ENCODE data around the gene HMGN5. TPM values are rescaled to one million over a fixed set of nuclear protein-coding genes. Genes with fewer than 3 reads are reported as not detected.

The HMGN5 gene
- total RNA-seq, 2 donors from 2014 or later = 1.2 to 2.8 TPM

DNA sequence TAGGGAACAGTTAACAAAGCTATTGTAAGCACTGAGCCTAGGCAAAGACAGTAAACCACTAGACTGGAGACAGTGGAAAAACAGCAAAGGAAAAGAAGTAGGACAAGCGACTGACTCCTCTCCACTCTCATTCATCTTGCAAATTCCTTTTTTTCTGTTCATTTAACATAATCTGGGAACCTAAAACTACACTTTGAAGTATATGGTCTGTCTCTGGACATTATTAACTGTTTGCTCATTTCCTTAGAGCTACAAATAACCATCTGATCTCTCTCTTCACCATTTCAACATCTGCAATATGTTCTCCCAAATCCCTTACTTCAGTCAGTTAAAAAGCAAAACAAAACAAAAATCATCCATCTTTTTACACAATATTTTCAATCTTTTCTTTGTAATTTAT lies 642 bp downstream of the HMGN5 start:
- Mint-ChIP-seq H3K9me3 (no peaks in the 10 kb centered on the region), H3K4me1 (peaks cover 9% of the 10 kb centered on the region), H3K27ac (peak overlapping the region; percentile 90), H3K4me3 (peak overlapping the region; percentile 94), H3K36me3 (ENCODE audit: low read depth) (peaks cover 10% of the 10 kb centered on the region), H3K27me3 (no peaks in the 10 kb centered on the region)
- ATAC-seq (replicated peaks) = no peak

DNA sequence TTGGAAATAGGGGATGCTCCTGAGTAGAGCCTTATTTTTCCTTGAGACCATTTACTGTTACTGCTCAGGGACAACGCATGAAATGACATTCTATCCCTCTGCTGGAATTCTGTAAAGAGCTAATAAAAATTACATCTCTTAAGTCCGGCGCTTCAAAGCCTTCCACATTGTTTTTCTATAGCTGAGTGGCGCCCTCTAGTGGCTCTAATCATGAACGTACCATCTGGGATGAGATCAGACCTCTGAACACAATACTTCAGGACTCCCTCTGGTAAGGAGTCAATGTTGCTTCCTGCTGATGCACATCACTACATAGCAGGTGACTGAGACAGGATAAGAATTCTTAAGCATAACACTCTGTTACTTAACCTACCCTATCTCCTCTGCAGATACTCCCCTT lies 6.0 kb downstream of the HMGN5 start:
- H3K27me3 Mint-ChIP-seq = no peaks in the 10 kb centered on the region
- peak; percentile 63 for ATAC-seq (replicated peaks)
- H3K4me1 Mint-ChIP-seq = no peaks in the 10 kb centered on the region
- no peaks in the 10 kb centered on the region for H3K9me3 Mint-ChIP-seq
- no peak overlapping the region for H3K27ac Mint-ChIP-seq
- H3K36me3 Mint-ChIP-seq (ENCODE audit: low read depth) = peaks cover 4% of the 10 kb centered on the region
- H3K4me3 Mint-ChIP-seq = no peak overlapping the region

DNA sequence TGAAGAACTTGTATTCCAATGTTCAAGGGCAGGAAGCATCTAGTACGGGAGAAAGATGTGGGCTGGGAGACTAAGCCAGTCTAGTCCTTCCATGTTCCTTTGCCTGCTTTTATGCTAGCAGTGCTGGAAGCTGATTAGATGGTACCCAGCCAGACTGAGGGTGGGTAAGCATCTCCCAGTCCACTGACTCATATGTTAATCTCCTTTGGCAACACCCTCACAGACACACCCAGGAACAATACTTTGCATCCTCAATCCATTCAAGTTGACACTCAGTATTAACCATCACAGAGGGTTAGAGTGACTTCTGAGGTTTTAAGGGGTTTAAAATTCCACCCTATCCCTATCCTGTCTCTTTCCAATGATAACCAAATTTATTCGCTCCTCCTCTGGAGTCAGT lies 6.5 kb downstream of the HMGN5 start:
- ATAC-seq (replicated peaks) = no peak

DNA sequence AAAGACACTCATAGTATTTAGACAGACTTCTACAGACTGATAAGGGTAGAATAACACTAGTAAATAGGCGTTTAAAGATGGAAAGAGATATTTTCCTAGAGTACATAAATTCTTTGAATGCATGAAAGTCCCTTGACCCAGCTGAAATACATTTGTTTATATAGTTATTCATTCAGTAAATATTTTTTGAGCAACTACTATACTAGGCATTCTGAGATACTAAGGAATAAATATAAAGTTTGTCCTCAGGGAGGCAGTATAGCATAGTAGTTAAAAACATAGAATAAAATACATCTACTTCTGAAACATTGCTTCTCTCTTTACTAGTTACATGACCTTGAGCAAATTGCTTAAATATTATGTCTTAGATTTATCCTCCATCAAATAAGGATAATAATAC lies 27.4 kb downstream of the HMGN5 start:
- no peak overlapping the region for H3K4me3 Mint-ChIP-seq
- no peak for ATAC-seq (replicated peaks)
- H3K4me1 Mint-ChIP-seq = no peaks in the 10 kb centered on the region
- H3K36me3 Mint-ChIP-seq (ENCODE audit: low read depth) = no peaks in the 10 kb centered on the region
- H3K9me3 Mint-ChIP-seq = no peaks in the 10 kb centered on the region
- no peak overlapping the region for H3K27ac Mint-ChIP-seq
- H3K27me3 Mint-ChIP-seq = no peaks in the 10 kb centered on the region

More for the DNA sequence above, 6.5 kb downstream of the HMGN5 start:
- Mint-ChIP-seq H3K27ac (no peak overlapping the region), H3K9me3 (no peaks in the 10 kb centered on the region), H3K27me3 (no peaks in the 10 kb centered on the region), H3K4me1 (no peaks in the 10 kb centered on the region), H3K36me3 (ENCODE audit: low read depth) (peaks cover 4% of the 10 kb centered on the region), H3K4me3 (no peak overlapping the region)

DNA sequence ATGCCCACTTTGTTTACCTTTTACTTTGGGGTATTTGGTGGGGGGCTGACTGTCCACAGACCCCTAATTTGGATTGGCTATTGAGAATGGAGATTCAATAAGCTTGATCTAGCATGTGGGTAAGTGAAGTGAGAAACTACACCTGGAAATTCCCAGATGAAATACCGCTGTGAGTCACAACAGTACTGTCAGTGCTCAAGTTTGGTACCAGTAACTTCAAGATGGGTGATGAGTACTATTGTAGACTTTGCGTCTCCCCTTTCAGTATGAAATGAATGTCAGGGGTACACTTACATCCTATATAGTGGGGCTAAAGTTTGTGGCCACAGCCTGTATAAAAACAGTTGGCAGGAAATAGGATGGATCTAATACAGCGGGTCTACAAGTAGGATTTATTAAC lies 33.3 kb downstream of the HMGN5 start:
- no peaks in the 10 kb centered on the region for H3K36me3 Mint-ChIP-seq (ENCODE audit: low read depth)
- H3K27ac Mint-ChIP-seq = no peak overlapping the region
- ATAC-seq (replicated peaks) = no peak
- no peak overlapping the region for H3K4me3 Mint-ChIP-seq
- H3K9me3 Mint-ChIP-seq = no peaks in the 10 kb centered on the region
- no peaks in the 10 kb centered on the region for H3K4me1 Mint-ChIP-seq
- H3K27me3 Mint-ChIP-seq = no peaks in the 10 kb centered on the region

DNA sequence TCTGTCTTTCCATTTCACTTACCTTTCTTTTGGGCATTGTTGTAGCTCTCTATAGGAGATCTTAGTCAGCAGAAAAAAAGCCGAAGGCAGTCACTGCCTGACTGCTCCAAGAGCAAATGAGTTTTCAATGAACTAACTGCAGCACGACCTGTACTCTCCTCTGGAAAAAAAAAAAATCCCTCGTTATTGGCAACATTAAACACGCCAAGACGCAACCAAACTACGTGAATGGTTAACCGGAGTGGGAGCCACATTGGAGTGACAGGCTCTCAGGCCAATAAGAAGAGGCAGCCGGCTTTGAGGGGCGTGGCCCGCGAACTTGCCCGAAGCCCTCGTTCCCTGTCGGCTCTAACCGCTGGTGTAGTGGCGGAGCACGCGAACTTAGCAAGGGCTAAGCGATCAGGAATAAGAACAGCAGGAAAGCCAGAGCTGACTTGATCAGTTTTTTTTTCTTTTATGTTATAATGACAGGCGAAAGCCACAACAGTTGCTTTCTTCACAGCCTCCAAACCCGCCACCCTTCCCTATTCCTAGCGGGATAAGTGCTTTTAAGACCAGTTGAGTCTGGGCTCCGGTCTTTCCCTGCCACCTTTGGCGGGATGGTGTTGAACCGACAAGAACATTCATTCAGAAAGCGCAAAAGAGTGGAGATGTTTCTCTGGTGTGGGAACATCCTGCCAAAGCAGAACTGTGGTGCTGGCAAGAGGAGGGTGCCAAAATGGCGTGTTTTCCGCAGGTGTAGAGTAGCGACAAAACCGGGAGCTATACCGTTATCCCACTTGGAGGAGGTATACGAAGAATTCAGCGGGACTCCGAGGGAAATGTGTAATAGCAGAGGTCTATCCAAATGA lies 80.0 kb downstream of the HMGN5 start:
- H3K36me3 Mint-ChIP-seq (ENCODE audit: low read depth) = no peaks in the 10 kb centered on the region
- ATAC-seq (replicated peaks) = peak; percentile 97
- H3K4me3 Mint-ChIP-seq = peak overlapping the region; percentile 96
- no peaks in the 10 kb centered on the region for H3K27me3 Mint-ChIP-seq
- H3K4me1 Mint-ChIP-seq = no peaks in the 10 kb centered on the region
- H3K27ac Mint-ChIP-seq = peak overlapping the region; percentile 57
- no peaks in the 10 kb centered on the region for H3K9me3 Mint-ChIP-seq

DNA sequence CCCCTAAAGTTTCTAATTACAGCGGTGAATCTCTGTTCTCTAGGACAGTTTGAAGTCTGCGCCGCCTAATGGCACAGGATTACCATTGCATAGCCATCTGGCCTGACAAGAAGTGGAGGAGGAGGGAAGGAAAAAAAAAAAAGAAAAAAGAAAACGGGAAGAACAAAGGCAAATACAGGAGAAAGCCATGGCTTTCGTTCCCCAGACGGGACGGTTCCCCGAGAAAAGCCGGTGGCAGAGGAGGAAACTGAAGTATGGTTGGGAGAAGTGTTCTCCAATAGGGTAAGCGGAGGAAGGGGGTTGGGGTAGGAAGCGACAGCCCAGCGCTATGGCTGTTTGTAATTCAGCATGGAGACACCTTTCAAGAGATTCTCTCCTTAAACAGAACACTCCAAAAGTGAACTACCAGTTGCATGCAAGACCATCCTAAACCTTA lies 80.8 kb downstream of the HMGN5 start:
- Mint-ChIP-seq H3K36me3 (ENCODE audit: low read depth) (no peaks in the 10 kb centered on the region), H3K4me3 (peak overlapping the region; percentile 96), H3K4me1 (no peaks in the 10 kb centered on the region), H3K27ac (peak overlapping the region; percentile 57), H3K27me3 (no peaks in the 10 kb centered on the region), H3K9me3 (no peaks in the 10 kb centered on the region)
- ATAC-seq (replicated peaks) = peak; percentile 57

DNA sequence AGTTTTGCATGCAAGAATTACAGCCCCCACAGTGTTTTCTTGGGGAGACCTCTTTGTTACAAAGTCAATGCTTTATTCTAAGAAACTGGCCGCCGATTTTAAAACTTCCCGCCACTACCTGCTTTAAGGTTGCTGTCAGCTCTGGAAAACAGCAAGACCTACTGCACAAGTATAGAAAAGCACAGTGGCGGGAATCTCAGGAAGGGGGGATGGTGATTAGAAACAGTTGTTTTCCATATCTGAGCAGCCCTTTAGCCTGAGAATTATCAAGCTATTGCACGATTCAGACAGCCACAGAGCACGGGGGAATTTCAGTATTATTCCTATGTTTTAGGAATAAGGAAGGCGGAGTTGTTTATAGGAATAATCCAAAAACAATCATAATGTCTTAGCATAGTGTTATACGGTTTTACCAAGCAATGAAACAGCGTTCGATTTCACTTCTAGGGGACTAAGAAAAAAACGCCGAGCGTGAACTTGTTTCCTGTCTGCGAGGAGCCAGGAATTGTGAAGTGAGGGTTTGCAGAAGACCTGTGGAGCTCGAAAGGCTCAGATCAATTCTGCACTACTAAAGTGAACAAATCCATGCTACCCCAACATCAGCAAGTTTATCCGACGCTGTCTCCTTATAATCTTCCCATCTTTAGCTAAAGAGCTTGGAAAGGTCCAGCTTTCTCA lies 81.3 kb downstream of the HMGN5 start:
- peak; percentile 6 for ATAC-seq (replicated peaks)
- Mint-ChIP-seq H3K36me3 (ENCODE audit: low read depth) (no peaks in the 10 kb centered on the region), H3K4me3 (peak overlapping the region; percentile 96), H3K4me1 (no peaks in the 10 kb centered on the region), H3K27ac (peak overlapping the region; percentile 57), H3K27me3 (no peaks in the 10 kb centered on the region), H3K9me3 (no peaks in the 10 kb centered on the region)

DNA sequence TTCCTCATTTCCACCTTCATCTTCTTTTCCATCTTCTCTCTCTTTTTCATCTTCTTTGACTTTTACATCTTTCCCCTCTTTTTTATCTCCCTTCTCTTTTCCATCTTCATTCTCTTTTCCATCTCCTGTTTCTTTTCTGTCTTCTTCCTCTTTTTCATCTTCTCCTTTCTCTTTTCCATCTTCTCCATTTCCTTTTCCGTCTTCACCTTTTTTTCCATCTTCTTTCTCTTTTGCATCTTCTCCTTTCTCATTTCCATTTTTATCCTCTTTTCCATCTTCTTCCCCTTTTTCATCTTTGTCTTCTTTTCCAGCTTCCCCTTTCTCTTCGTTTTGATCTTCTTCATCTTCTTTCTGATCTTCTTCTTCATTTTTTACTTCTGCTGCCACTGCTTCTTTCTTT lies 87.0 kb downstream of the HMGN5 start:
- H3K4me3 Mint-ChIP-seq = no peak overlapping the region
- H3K4me1 Mint-ChIP-seq = no peaks in the 10 kb centered on the region
- no peaks in the 10 kb centered on the region for H3K9me3 Mint-ChIP-seq
- H3K27me3 Mint-ChIP-seq = no peaks in the 10 kb centered on the region
- no peaks in the 10 kb centered on the region for H3K36me3 Mint-ChIP-seq (ENCODE audit: low read depth)
- no peak overlapping the region for H3K27ac Mint-ChIP-seq
- ATAC-seq (replicated peaks) = no peak

DNA sequence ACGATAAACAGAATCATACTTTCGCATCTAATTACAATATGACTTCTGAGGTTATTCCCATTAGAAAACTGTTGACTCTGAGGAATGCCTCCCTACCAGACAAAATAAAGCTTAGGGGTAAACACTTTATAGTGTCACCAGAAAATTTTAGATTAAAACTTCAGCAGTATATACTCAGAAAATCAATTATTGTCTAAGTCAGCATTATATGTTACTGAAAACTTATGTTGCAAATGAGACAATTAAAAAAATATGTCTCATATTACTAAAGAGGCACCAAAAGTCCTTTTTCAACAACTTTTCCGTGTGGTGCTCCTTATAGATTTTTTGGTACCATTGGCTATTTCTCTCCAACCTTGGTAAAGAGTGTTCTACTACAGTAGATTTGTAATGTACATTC lies 91.4 kb downstream of the HMGN5 start:
- no peak for ATAC-seq (replicated peaks)
- no peak overlapping the region for H3K27ac Mint-ChIP-seq
- no peaks in the 10 kb centered on the region for H3K36me3 Mint-ChIP-seq (ENCODE audit: low read depth)
- no peaks in the 10 kb centered on the region for H3K4me1 Mint-ChIP-seq
- peaks cover 3% of the 10 kb centered on the region for H3K9me3 Mint-ChIP-seq
- no peaks in the 10 kb centered on the region for H3K27me3 Mint-ChIP-seq
- H3K4me3 Mint-ChIP-seq = no peak overlapping the region

DNA sequence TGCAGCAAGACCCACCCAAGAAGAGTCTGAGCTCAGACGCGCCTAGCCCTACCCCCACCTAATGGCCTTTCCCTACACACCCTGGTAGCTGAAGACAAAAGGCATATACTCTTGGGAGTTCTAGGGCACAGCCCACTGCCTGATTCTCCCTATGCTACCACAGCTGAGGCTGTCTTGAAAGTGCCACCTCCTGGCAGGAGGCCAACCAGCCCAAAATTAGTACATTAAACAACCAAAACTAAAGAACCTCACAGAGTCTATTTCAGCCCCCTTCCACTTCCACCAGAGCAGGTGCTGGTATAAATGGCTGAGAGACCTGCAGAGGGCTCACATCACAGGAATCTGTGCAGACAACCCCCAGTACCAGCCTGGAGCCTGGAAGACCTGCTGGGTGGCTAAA lies 119.1 kb downstream of the HMGN5 start:
- Mint-ChIP-seq H3K27me3 (no peaks in the 10 kb centered on the region), H3K27ac (no peak overlapping the region), H3K36me3 (ENCODE audit: low read depth) (no peaks in the 10 kb centered on the region), H3K4me3 (no peak overlapping the region), H3K4me1 (no peaks in the 10 kb centered on the region), H3K9me3 (peaks cover 8% of the 10 kb centered on the region)
- ATAC-seq (replicated peaks) = no peak

Other genes starting within 250 kb of the HMGN5 start
- gene SH3BGRL, start 189 bp upstream of the HMGN5 start, total RNA-seq = 10 to 100 TPM; 36.1 to 46.0 TPM

Data from activated T-helper 17 cell treated with anti-CD3 and anti-CD28 coated beads, Interleukin-2, amount 50 U/mL, for 72 hours (primary cell).